Measurements from ENCODE around the gene SPP1. TPM values are rescaled to one million over a fixed set of nuclear protein-coding genes. Genes with fewer than 3 reads are reported as not detected.

The SPP1 gene
- 0.43 and 1.3 TPM in 2 replicates for total RNA-seq

DNA sequence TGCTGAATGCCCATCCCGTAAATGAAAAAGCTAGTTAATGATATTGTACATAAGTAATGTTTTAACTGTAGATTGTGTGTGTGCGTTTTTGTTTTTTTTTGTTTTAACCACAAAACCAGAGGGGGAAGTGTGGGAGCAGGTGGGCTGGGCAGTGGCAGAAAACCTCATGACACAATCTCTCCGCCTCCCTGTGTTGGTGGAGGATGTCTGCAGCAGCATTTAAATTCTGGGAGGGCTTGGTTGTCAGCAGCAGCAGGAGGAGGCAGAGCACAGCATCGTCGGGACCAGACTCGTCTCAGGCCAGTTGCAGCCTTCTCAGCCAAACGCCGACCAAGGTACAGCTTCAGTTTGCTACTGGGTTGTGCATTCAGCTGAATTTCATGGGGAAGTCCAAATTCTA lies at the start of gene SPP1:
Gene SPP1, plus strand, starts transcription at position 249 of the 400 bp plus-strand sequence. CDS start 1,182 bp downstream, outside the sequence.

GRCh38 chr4:88007304-88008121 lies 32.0 kb downstream of the SPP1 start, which contains the start of gene PKD2:
TSS of gene PKD2 (plus strand) at chr4:88007635. CDS start at chr4:88007734, 99 bp downstream.

Other genes with a start within 250 kb of the SPP1 start
- gene IBSP, start 176.2 kb upstream of the SPP1 start, total RNA-seq = not detected in 2 replicates
- gene MEPE, start 142.7 kb upstream of the SPP1 start, total RNA-seq = not detected in 2 replicates
- gene PKD2, start 31.9 kb downstream of the SPP1 start, total RNA-seq = 73.5 and 108 TPM in 2 replicates
- 1.00 and 1.1 TPM in 2 replicates for gene ABCG2, start 182.9 kb downstream of the SPP1 start, total RNA-seq

Data from smooth muscle cell of bladder (primary cell).